GM19463 (cell line): ENCODE data around the gene RGL4.
A peak's percentile ranks its signal among the peaks of the same experiment; 100 is the strongest.

Source experiments
- ATAC-seq: cut with Tn5 transposase; IDR thresholded peaks from one replicate; pipeline ENCODE4 v1.9.1; 2021; ENCODE audit warnings: mild to moderate bottlenecking, moderate library complexity; ENCODE audit not compliant: unreplicated experiment

Gene RGL4

GRCh38 chr22:23677701-23677995 lies 13.2 kb upstream of the RGL4 start:
- no peak for ATAC-seq

GRCh38 chr22:23678133-23678532 lies 12.7 kb upstream of the RGL4 start:
- no peak for ATAC-seq

- no peak for ATAC-seq
Measured at GRCh38 chr22:23681026-23681809, 9.6 kb upstream of the RGL4 start.

GRCh38 chr22:23682077-23682476 lies 8.7 kb upstream of the RGL4 start:
- no peak for ATAC-seq

- no peak for ATAC-seq
Measured at GRCh38 chr22:23682827-23683355, 7.9 kb upstream of the RGL4 start.

GRCh38 chr22:23683545-23683944 lies 7.3 kb upstream of the RGL4 start:
- ATAC-seq = no peak

GRCh38 chr22:23684026-23684425 lies 6.8 kb upstream of the RGL4 start:
- ATAC-seq = no peak

GRCh38 chr22:23684561-23685031 lies 6.2 kb upstream of the RGL4 start:
- no peak for ATAC-seq

- no peak for ATAC-seq
Measured at GRCh38 chr22:23685205-23685784, 5.5 kb upstream of the RGL4 start.

GRCh38 chr22:23686416-23687024 lies 4.3 kb upstream of the RGL4 start:
- ATAC-seq = no peak

- ATAC-seq = no peak
Measured at GRCh38 chr22:23688121-23688520, 2.7 kb upstream of the RGL4 start.

- ATAC-seq = no peak
Measured at GRCh38 chr22:23688571-23688970, 2.2 kb upstream of the RGL4 start.

- no peak for ATAC-seq
Measured at GRCh38 chr22:23689414-23689813, 1.4 kb upstream of the RGL4 start.

- no peak for ATAC-seq
Measured at GRCh38 chr22:23691748-23692423, 1.1 kb downstream of the RGL4 start.

GRCh38 chr22:23692598-23693291 lies 1.9 kb downstream of the RGL4 start:
- no peak for ATAC-seq

GRCh38 chr22:23693979-23694680 lies 3.3 kb downstream of the RGL4 start:
- no peak for ATAC-seq

- ATAC-seq = no peak
Measured at GRCh38 chr22:23695141-23695540, 4.3 kb downstream of the RGL4 start.

GRCh38 chr22:23695571-23696325 lies 4.9 kb downstream of the RGL4 start:
- ATAC-seq = no peak

- ATAC-seq = peak; percentile 73
Measured at GRCh38 chr22:23696326-23696851, 5.6 kb downstream of the RGL4 start.
